ENCODE data around the gene EIF2A. TPM values are rescaled to one million over a fixed set of nuclear protein-coding genes. Genes with fewer than 3 reads are reported as not detected.
A peak's percentile ranks its signal among the peaks of the same experiment; 100 is the strongest.

Gene EIF2A
- total and polyA plus RNA-seq, 2 of the 13 experiments (the other 11 are each of a cell fraction or from before 2014, with no cell fraction given): 124 to 139 TPM

- intact Hi-C loops (cut with micrococcal nuclease; ENCODE audit: unreplicated experiment): loop anchor here (10.0 kb wide), 1 partner anchor 623 kb away; no protein-coding TSS in a partner anchor
- Histone ChIP-seq H3K27me3 (ENCODE audit: control insufficient read depth in 1 of 2, insufficient read depth in 2 of 2, low read length in 2 of 2) (peaks cover 0 to 31% of the 10 kb centered on the region in 2 experiments), H3K36me3 (replicated peaks in 1 of 2; ENCODE audit: control insufficient read depth in 1 of 2, insufficient read depth in 2 of 2, low read length in 2 of 2) (no peaks in the 10 kb centered on the region), H3K4me1 (ENCODE audit: insufficient read depth, low read length) (peaks cover 12% of the 10 kb centered on the region), H3K9ac (ENCODE audit: insufficient read depth, low read depth, low read length) (no peak overlapping the region), H3K4me2 (ENCODE audit: low read depth, low read length) (no peak overlapping the region), H3K27ac (ENCODE audit: extremely low read length, insufficient read depth, low read length) (no peak overlapping the region), H3K4me3 (replicated peaks in 1 of 3; ENCODE audit: insufficient read depth in 1 of 3, low read depth in 2 of 3, low read length in 3 of 3) (no peak overlapping the region), H2AFZ (ENCODE audit: low read length) (no peak overlapping the region), H3K9me3 (ENCODE audit: low read length) (no peaks in the 10 kb centered on the region), H3K79me2 (ENCODE audit: insufficient read depth, low read length) (no peaks in the 10 kb centered on the region), H4K20me1 (ENCODE audit: insufficient read depth, low read length) (no peaks in the 10 kb centered on the region)
- no TSS peak for BruUV-seq (replicated peaks)
- no peak for DNase-seq (ENCODE audit: low spot score)
- ChIA-PET POLR2A (interaction anchor here (0.8 kb wide), 1 partner anchor 182 kb away, joined by 3 read pairs; the partner anchor contains the start of gene ERICH6), CTCF (ENCODE audit: low intra/inter-chr PET ratio, low total read pairs) (no interaction called here)
- TF ChIP-seq MLLT10 (CRISPR knock-in tag; IDR thresholded peaks at IDR 0.05): no peak
- TF ChIP-seq KDM2A (CRISPR knock-in tag; IDR thresholded peaks at IDR 0.05; ENCODE audit: borderline replicate concordance, low read depth): no peak
- TF ChIP-seq MAFF (IDR thresholded peaks at IDR 0.05; ENCODE audit: low read depth, low read length): no peak
- no peak for TF ChIP-seq JUND (CRISPR knock-in tag; IDR thresholded peaks at IDR 0.05)
- TF ChIP-seq ZMAT5 (CRISPR knock-in tag; IDR thresholded peaks at IDR 0.05; ENCODE audit: borderline replicate concordance, low read depth): no peak
- no peak for TF ChIP-seq ZNF280B (CRISPR knock-in tag; IDR thresholded peaks at IDR 0.05; ENCODE audit: borderline replicate concordance)
- TF ChIP-seq SMAD9 (CRISPR knock-in tag; IDR thresholded peaks at IDR 0.05): no peak
- peak; percentile 67 for ATAC-seq
- 13% methylated on average over 2 of the region's 2 CpGs for WGBS (ENCODE audit: low lambda C conversion rate)
- FAIRE-seq: no peak
- in situ Hi-C loops (cut with HindIII; ENCODE audit: extremely low pct_ligation_motif_present, low pct_unique_long_range_greater_than_20kb): loop anchor here (10.0 kb wide), 1 partner anchor 343 kb away; no protein-coding TSS in a partner anchor
Observed at GRCh38 chr3:150521463-150521862, 25.1 kb upstream of the EIF2A start.
